ENCODE measurements around the gene DDOST.
A peak's percentile ranks its signal among the peaks of the same experiment; 100 is the strongest.
"Not testable (repeated sequence)": the region's sequence is repeated elsewhere in the genome, so short reads cannot be mapped to it uniquely, and the experiment has no call there.

The DDOST gene

GRCh38 chr1:20689645-20690056, 28.5 kb upstream of the DDOST start:
- no peak for DNase-seq

GRCh38 chr1:20686883-20687725, 25.9 kb upstream of the DDOST start:
- no peak for DNase-seq

GRCh38 chr1:20685741-20686140, 24.6 kb upstream of the DDOST start:
- DNase-seq: no peak

GRCh38 chr1:20685099-20685662, 24.0 kb upstream of the DDOST start:
- no peak for DNase-seq

- DNase-seq: no peak
Measured at GRCh38 chr1:20684651-20685050, 23.5 kb upstream of the DDOST start.

GRCh38 chr1:20684050-20684620, 23.0 kb upstream of the DDOST start:
- no peak for DNase-seq

GRCh38 chr1:20683614-20684013, 22.4 kb upstream of the DDOST start:
- DNase-seq: no peak

GRCh38 chr1:20682571-20683236, 21.5 kb upstream of the DDOST start:
- peak; percentile 50 for DNase-seq

GRCh38 chr1:20681999-20682398, 20.8 kb upstream of the DDOST start:
- DNase-seq: no peak

- no peak for DNase-seq
Measured at GRCh38 chr1:20680269-20680668, 19.1 kb upstream of the DDOST start.

GRCh38 chr1:20678599-20678998, 17.4 kb upstream of the DDOST start:
- no peak for DNase-seq

- DNase-seq: not testable (repeated sequence)
Measured at GRCh38 chr1:20673626-20674025, 12.5 kb upstream of the DDOST start.

- DNase-seq: no peak
Measured at GRCh38 chr1:20672265-20672632, 11.1 kb upstream of the DDOST start.

- no peak for DNase-seq
Measured at GRCh38 chr1:20670936-20671335, 9.8 kb upstream of the DDOST start.

GRCh38 chr1:20668581-20668980, 7.4 kb upstream of the DDOST start:
- no peak for DNase-seq

- DNase-seq: no peak
Measured at GRCh38 chr1:20666804-20667203, 5.6 kb upstream of the DDOST start.

- no peak for DNase-seq
Measured at GRCh38 chr1:20666146-20666545, 5.0 kb upstream of the DDOST start.

GRCh38 chr1:20665726-20666125, 4.6 kb upstream of the DDOST start:
- no peak for DNase-seq

GRCh38 chr1:20663969-20664715, 3.0 kb upstream of the DDOST start:
- no peak for DNase-seq

- no peak for DNase-seq
Measured at GRCh38 chr1:20663365-20663764, 2.2 kb upstream of the DDOST start.

GRCh38 chr1:20662110-20662475, 924 bp upstream of the DDOST start:
- DNase-seq: no peak

GRCh38 chr1:20660847-20661206, 342 bp downstream of the DDOST start:
- no peak for DNase-seq

- DNase-seq: no peak
Measured at GRCh38 chr1:20660363-20660762, 806 bp downstream of the DDOST start.

All from DMS153 (cell line).